Stimulated activated CD8-positive, alpha-beta memory T cell treated with anti-CD3 and anti-CD28 coated beads, Interleukin-12 subunit alpha, Interleukin-12 subunit beta, amount 100 ng/mL, for 24 hours (primary cell): ENCODE data around the gene MBD2.

ENCODE experiments used
- DNase-seq: peaks from one replicate; pipeline ENCODE4 v3.0.0-alpha.2; 2020; ENCODE audit errors: extremely low read depth

MBD2 gene

GRCh38 chr18:54109131-54109683 lies 115.3 kb downstream of the MBD2 start:
- DNase-seq, result no peak

- DNase-seq, result no peak
Observed at GRCh38 chr18:54102123-54102522, 122.3 kb downstream of the MBD2 start.
